Neural cell (in vitro differentiated cells): ENCODE data around the gene IRS4. TPM values are rescaled to one million over a fixed set of nuclear protein-coding genes. Genes with fewer than 3 reads are reported as not detected.

Experiments
- H2AFZ ChIP-seq: fragments of 200-600, 300-800 bp; sonication (generic), shearing (Covaris generic); 2 replicates; pipeline ENCODE4 v1.6.0; 2014; ENCODE audit warnings: low read depth, mild to moderate bottlenecking, antibody characterized with exemption, low read length, moderate library complexity
- H3F3A ChIP-seq: fragments of 200-600 bp; shearing (Covaris generic); 2 replicates; pipeline ENCODE4 v1.6.1; 2016; ENCODE audit warnings: mild to moderate bottlenecking, moderate library complexity, mixed read lengths, antibody characterized with exemption, low read length; ENCODE audit not compliant: insufficient read depth, poor library complexity, severe bottlenecking
- H3K27ac ChIP-seq: fragments of 200-600, 300-800 bp; sonication (generic), shearing (Covaris generic); 2 replicates; pipeline ENCODE4 v1.5.1; 2014; ENCODE audit warnings: mild to moderate bottlenecking, low read length, moderate library complexity
- H3K27me3 ChIP-seq: fragments of 300-800, 200-600 bp; sonication (generic), shearing (Covaris generic); 2 replicates; pipeline ENCODE4 v1.6.0; 2014; ENCODE audit warnings: mild to moderate bottlenecking, low read depth, low read length, moderate library complexity; ENCODE audit not compliant: insufficient read depth
- H3K36me3 ChIP-seq: fragments of 300-800, 200-600 bp; sonication (generic), shearing (Covaris generic); 2 replicates; pipeline ENCODE4 v1.5.1; 2014; ENCODE audit warnings: mild to moderate bottlenecking, antibody characterized with exemption, low read length, moderate library complexity; ENCODE audit not compliant: insufficient read depth
- H3K4me2 ChIP-seq: fragments of 300-800, 200-600 bp; sonication (generic), shearing (Covaris generic); 2 replicates; pipeline ENCODE4 v1.6.0; 2014; ENCODE audit warnings: mild to moderate bottlenecking, low read length
- H3K4me3 ChIP-seq: fragments of 300-800, 200-600 bp; sonication (generic), shearing (Covaris generic); 2 replicates; pipeline ENCODE4 v1.5.1; 2014; ENCODE audit warnings: mild to moderate bottlenecking, low read length, moderate library complexity
- H3K79me2 ChIP-seq: fragments of 200-600 bp; shearing (Covaris generic); replicated peaks from 2 replicates; pipeline ENCODE4 v1.6.0; 2014; ENCODE audit warnings: mild to moderate bottlenecking, low read length, moderate library complexity; ENCODE audit not compliant: insufficient read depth
- H3K9ac ChIP-seq: fragments of 300-800, 200-600 bp; sonication (generic), shearing (Covaris generic); 2 replicates; pipeline ENCODE4 v1.6.1; 2016; ENCODE audit warnings: mild to moderate bottlenecking, low read length, mixed read lengths
- H3K9me2 ChIP-seq: fragments of 200-600 bp; shearing (Covaris generic); 2 replicates; pipeline ENCODE4 v1.6.1; 2016; ENCODE audit warnings: mild to moderate bottlenecking, low read length, mixed read lengths; ENCODE audit not compliant: insufficient read depth
- H3K9me3 ChIP-seq: fragments of 200-600, 300-800 bp; sonication (generic), shearing (Covaris generic); 2 replicates; pipeline ENCODE4 v1.6.1; 2016; ENCODE audit warnings: mild to moderate bottlenecking, mixed run types, low read length, moderate library complexity, mixed read lengths
- H4K20me1 ChIP-seq: fragments of 200-600 bp; shearing (Covaris generic); 2 replicates; pipeline ENCODE4 v1.6.1; 2016; ENCODE audit warnings: mild to moderate bottlenecking, mixed run types; ENCODE audit not compliant: insufficient read depth
- CTCF ChIP-seq: fragments of 450-650 bp; IDR thresholded peaks from 2 replicates; pipeline ENCODE4 v1.5.1; 2014; ENCODE audit warnings: antibody characterized with exemption, mild to moderate bottlenecking, moderate library complexity; ENCODE audit not compliant: poor library complexity, severe bottlenecking
- EP300 ChIP-seq: fragments of 450-650 bp; conservative IDR thresholded peaks from 2 replicates; pipeline ENCODE4 v1.6.1; 2014; ENCODE audit warnings: antibody characterized with exemption, mild to moderate bottlenecking, moderate library complexity; ENCODE audit not compliant: poor library complexity, severe bottlenecking
- EZH2 ChIP-seq: fragments of 200-600, 300-800 bp; shearing (Covaris generic), sonication (generic); IDR thresholded peaks from 2 replicates; pipeline ENCODE4 v1.6.1; 2014; ENCODE audit warnings: antibody characterized with exemption, low read length, borderline replicate concordance, mild to moderate bottlenecking; ENCODE audit not compliant: insufficient read depth, poor library complexity, severe bottlenecking
- MXI1 ChIP-seq: fragments of 450-650 bp; conservative IDR thresholded peaks from 2 replicates; pipeline ENCODE4 v1.6.1; 2014; ENCODE audit warnings: antibody characterized with exemption, mild to moderate bottlenecking; ENCODE audit not compliant: poor library complexity, severe bottlenecking
- POLR2AphosphoS5 ChIP-seq: IDR thresholded peaks from 2 replicates; pipeline ENCODE4 v1.6.1; 2012
- RAD21 ChIP-seq: fragments of 450-650 bp; conservative IDR thresholded peaks from 2 replicates; pipeline ENCODE4 v1.6.1; 2014; ENCODE audit warnings: antibody characterized with exemption, mild to moderate bottlenecking, moderate library complexity
- REST ChIP-seq: IDR thresholded peaks from 2 replicates; pipeline ENCODE4 v1.6.1; 2012; ENCODE audit warnings: borderline replicate concordance
- SMC3 ChIP-seq: fragments of 450-650 bp; conservative IDR thresholded peaks from 2 replicates; pipeline ENCODE4 v1.6.1; 2014; ENCODE audit warnings: antibody characterized with exemption, mild to moderate bottlenecking, moderate library complexity; ENCODE audit not compliant: poor library complexity
- TAF1 ChIP-seq: IDR thresholded peaks from 2 replicates; pipeline ENCODE4 v1.6.1; 2012; ENCODE audit warnings: low read depth
- polyA plus RNA-seq: library from polyadenylated mRNA; depleted of rRNA; stranded (reverse); fragments of >200 nt; gene quantifications from 2 replicates; pipeline ENCODE4 v1.2.3, GENCODE V29; 2014

IRS4 gene
- polyA plus RNA-seq, 1 donor from 2014 or later: 2.1 TPM

GRCh38 chrX:108732630-108733321 lies 3.6 kb downstream of the IRS4 start:
- TF ChIP-seq REST: no peak
- no peak for TF ChIP-seq POLR2AphosphoS5
- TF ChIP-seq TAF1: no peak
- TF ChIP-seq MXI1: no peak
- TF ChIP-seq RAD21: no peak
- TF ChIP-seq EP300: no peak
- no peak for TF ChIP-seq CTCF
- no peak for TF ChIP-seq EZH2
- no peak for TF ChIP-seq SMC3
- Histone ChIP-seq H3K36me3 (no peaks in the 10 kb centered on the region), H3K9me3 (no peaks in the 10 kb centered on the region), H3K27ac (no peak overlapping the region), H3K4me2 (peak overlapping the region; percentile 10), H3K9ac (no peak overlapping the region), H2AFZ (no peak overlapping the region), H3F3A (no peaks in the 10 kb centered on the region), H3K79me2 (no peaks in the 10 kb centered on the region), H3K27me3 (peaks cover 42% of the 10 kb centered on the region), H3K4me3 (peak overlapping the region; percentile 65), H3K9me2 (no peaks in the 10 kb centered on the region), H4K20me1 (no peaks in the 10 kb centered on the region)

GRCh38 chrX:108731153-108731552 lies 5.2 kb downstream of the IRS4 start:
- H3K4me2 ChIP-seq: no peak overlapping the region
- no peaks in the 10 kb centered on the region for H4K20me1 ChIP-seq
- H3K27me3 ChIP-seq: peaks cover 42% of the 10 kb centered on the region
- H2AFZ ChIP-seq: no peak overlapping the region
- TF ChIP-seq EP300: no peak
- no peak for TF ChIP-seq REST
- no peak for TF ChIP-seq POLR2AphosphoS5
- TF ChIP-seq SMC3: no peak
- no peak for TF ChIP-seq CTCF
- TF ChIP-seq TAF1: no peak
- no peak for TF ChIP-seq MXI1
- no peak for TF ChIP-seq RAD21
- TF ChIP-seq EZH2: no peak
- no peaks in the 10 kb centered on the region for H3K9me3 ChIP-seq
- H3K9me2 ChIP-seq: no peaks in the 10 kb centered on the region
- no peaks in the 10 kb centered on the region for H3K79me2 ChIP-seq
- no peak overlapping the region for H3K9ac ChIP-seq
- H3K4me3 ChIP-seq: peak overlapping the region; percentile 65
- H3K36me3 ChIP-seq: no peaks in the 10 kb centered on the region
- no peak overlapping the region for H3K27ac ChIP-seq
- no peaks in the 10 kb centered on the region for H3F3A ChIP-seq
